ENCODE measurements around the gene ACBD4.

- TF ChIP-seq CTCF (IDR thresholded peaks at IDR 0.05; ENCODE audit: low read depth, low read length, poor library complexity, severe bottlenecking) = no peak
- no peak for TF ChIP-seq EZH2phosphoT487 (IDR thresholded peaks at IDR 0.05; ENCODE audit: borderline replicate concordance, low read length)
Measured at GRCh38 chr17:45161288-45162024, 26.0 kb downstream of the ACBD4 start, which contains the start of gene HEXIM2.

Measured in DOHH2 (cell line).